ENCODE data around the gene TPO. TPM values are rescaled to one million over a fixed set of nuclear protein-coding genes. Genes with fewer than 3 reads are reported as not detected.

The TPO gene
- total RNA-seq, 1 experiment from 2014 or later, result not detected

- H2BK12ac ChIP-seq (ENCODE audit: insufficient read length, low read depth, low read length), result no peak overlapping the region
- Mint-ChIP-seq H3K4me3 (no peak overlapping the region), H3K27ac (peak overlapping the region in 1 of 3 experiments; percentile 75; a peak in 1 of 7 replicates), H3K9me3 (no peaks in the 10 kb centered on the region), H3K27me3 (ENCODE audit: low read depth) (no peaks in the 10 kb centered on the region), H3K36me3 (ENCODE audit: insufficient read depth in 1 of 3, low read depth in 3 of 3) (no peaks in the 10 kb centered on the region), H3K4me1 (no peaks in the 10 kb centered on the region)
- H3K23ac ChIP-seq (ENCODE audit: insufficient read length, low read depth, low read length), result no peak overlapping the region
- TF ChIP-seq CTCF (conservative IDR thresholded peaks at IDR 0.05), result no peak
- H3K14ac ChIP-seq (ENCODE audit: insufficient read depth, low read length), result no peak overlapping the region
- WGBS (ENCODE audit: extremely low coverage, insufficient read length, low lambda C conversion rate), result no CpG with 5 or more reads among the region's 14 CpGs
- no peaks in the 10 kb centered on the region for H3K9me3 ChIP-seq (ENCODE audit: control insufficient read depth, low read depth, low read length)
- no peaks in the 10 kb centered on the region for H3K23me2 ChIP-seq (ENCODE audit: insufficient read length, low read depth, low read length, poor library complexity, severe bottlenecking)
- H2BK5ac ChIP-seq (ENCODE audit: insufficient read length, low read length), result no peak overlapping the region
- H3K18ac ChIP-seq (ENCODE audit: insufficient read length, low read depth, low read length), result no peak overlapping the region
- DNase-seq, result no peak
- H4K20me1 ChIP-seq (ENCODE audit: control insufficient read depth, insufficient read depth, insufficient read length), result peaks cover 4% of the 10 kb centered on the region
- no peak overlapping the region for H2BK20ac ChIP-seq (ENCODE audit: low read depth, low read length, poor library complexity, severe bottlenecking)
- H4K91ac ChIP-seq (ENCODE audit: insufficient read length, low read depth, low read length), result no peak overlapping the region
- no peak overlapping the region for H3K4me2 ChIP-seq (ENCODE audit: insufficient read depth, insufficient read length, low read length)
- H4K8ac ChIP-seq (replicated peaks; ENCODE audit: insufficient read length, low read depth, low read length), result no peak overlapping the region
- no peaks in the 10 kb centered on the region for H3K79me1 ChIP-seq (ENCODE audit: insufficient read depth, low read depth, low read length, poor library complexity, severe bottlenecking)
- H3K27me3 ChIP-seq (ENCODE audit: insufficient read depth, low read length), result no peaks in the 10 kb centered on the region
- H3K79me2 ChIP-seq (ENCODE audit: insufficient read depth, low read length), result no peaks in the 10 kb centered on the region
- H2BK15ac ChIP-seq (ENCODE audit: low read depth, low read length), result no peak overlapping the region
- no peak overlapping the region for H3K9ac ChIP-seq (ENCODE audit: extremely low read depth, insufficient read length, low read length)
- H4K5ac ChIP-seq (ENCODE audit: insufficient read length, low read depth, low read length), result no peak overlapping the region
- H3K56ac ChIP-seq (ENCODE audit: insufficient read length, low read depth, low read length), result no peak overlapping the region
- no peak overlapping the region for H2BK120ac ChIP-seq (ENCODE audit: low read depth, low read length, poor library complexity, severe bottlenecking)
- no peaks in the 10 kb centered on the region for H3K4me1 ChIP-seq (ENCODE audit: insufficient read depth, low read length)
- H3T11ph ChIP-seq (ENCODE audit: low read length), result no peak overlapping the region
- H2AK5ac ChIP-seq (ENCODE audit: insufficient read length, low read length), result no peak overlapping the region
- H2AFZ ChIP-seq (ENCODE audit: low read length), result no peak overlapping the region
- no peak overlapping the region for H3K27ac ChIP-seq (ENCODE audit: insufficient read length, low read depth, low read length)
- no peak overlapping the region for H3K4ac ChIP-seq (ENCODE audit: low read depth, low read length)
Observed at GRCh38 chr2:1543776-1544477, 130.7 kb downstream of the TPO start.

All from H9 (cell line).